Fibroblast of mammary gland (primary cell): ENCODE results near the gene KAT2A.

Source experiments
- DNase-seq: peaks from one replicate; pipeline ENCODE4 v3.0.0-alpha.2; 2010; ENCODE audit warnings: low read depth
- H3K4me3 ChIP-seq: 2 replicates; pipeline ENCODE4 v1.5.1; 2011; ENCODE audit warnings: low read depth, mild to moderate bottlenecking, low read length, moderate library complexity; ENCODE audit not compliant: control insufficient read depth
- CTCF ChIP-seq: conservative IDR thresholded peaks from 2 replicates; pipeline ENCODE4 v1.5.1; 2011; ENCODE audit warnings: low read depth, low read length, inconsistent platforms; ENCODE audit not compliant: control insufficient read depth, insufficient read depth

KAT2A gene

GRCh38 chr17:42090964-42091790 lies 30.0 kb downstream of the KAT2A start:
- no peak for DNase-seq
- TF ChIP-seq CTCF = no peak
- H3K4me3 ChIP-seq = no peak overlapping the region

DNA sequence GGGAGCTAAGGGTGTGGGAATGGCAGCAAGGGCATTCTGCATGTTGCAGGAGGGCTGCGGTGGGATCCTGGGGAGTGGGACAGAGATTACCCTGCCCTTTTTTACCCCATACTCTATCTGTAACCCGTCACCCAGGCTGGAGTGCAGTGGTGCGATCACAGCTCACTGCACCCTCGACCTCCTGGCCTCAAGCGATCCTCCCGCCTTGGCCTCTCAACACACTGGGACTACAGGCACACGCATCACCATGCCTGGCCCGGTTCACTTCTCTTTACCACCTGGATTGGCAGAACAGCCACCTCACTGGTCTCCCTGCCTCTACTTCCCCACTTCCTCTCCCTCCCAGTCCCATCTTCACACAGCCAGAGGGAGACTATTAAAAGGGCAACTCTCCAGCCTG lies 32.4 kb downstream of the KAT2A start:
- no peak for TF ChIP-seq CTCF
- no peak overlapping the region for H3K4me3 ChIP-seq
- DNase-seq = no peak

- no peak for DNase-seq
- TF ChIP-seq CTCF = no peak
- H3K4me3 ChIP-seq = no peak overlapping the region
Measured at GRCh38 chr17:42087736-42088705, 33.1 kb downstream of the KAT2A start.

GRCh38 chr17:42087042-42087701 lies 34.0 kb downstream of the KAT2A start:
- no peak for TF ChIP-seq CTCF
- no peak overlapping the region for H3K4me3 ChIP-seq
- DNase-seq = no peak

DNA sequence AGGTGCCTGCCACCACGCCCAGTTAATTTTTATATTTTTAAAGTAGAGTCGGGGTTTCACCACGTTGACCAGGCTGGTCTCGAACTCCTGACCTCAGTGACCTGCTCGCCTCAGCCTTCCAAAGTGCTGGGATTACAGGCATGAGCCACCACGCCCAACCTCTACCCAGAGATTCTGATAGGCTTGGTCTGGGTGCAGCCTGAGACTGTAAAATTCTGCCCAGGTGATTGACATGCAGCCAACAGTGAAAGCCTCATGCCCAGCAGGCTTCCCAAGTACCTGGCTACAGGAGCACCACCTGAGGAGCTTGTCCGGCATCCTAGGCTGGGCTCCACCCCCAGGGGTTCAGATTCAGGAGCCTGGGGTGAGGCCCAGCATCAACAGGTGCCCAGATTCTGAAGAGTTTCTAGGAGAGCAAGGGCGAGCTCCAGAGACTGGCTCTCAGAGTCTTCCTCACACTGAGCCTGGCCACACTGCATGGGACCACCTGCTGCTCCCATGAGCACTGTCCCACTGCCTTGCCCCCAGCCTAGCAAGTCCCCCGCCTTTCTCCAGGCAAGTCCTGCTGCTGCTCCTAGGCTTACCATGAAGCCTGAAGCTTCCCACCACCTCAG lies 39.5 kb downstream of the KAT2A start:
- TF ChIP-seq CTCF = no peak
- DNase-seq = no peak
- no peak overlapping the region for H3K4me3 ChIP-seq

DNA sequence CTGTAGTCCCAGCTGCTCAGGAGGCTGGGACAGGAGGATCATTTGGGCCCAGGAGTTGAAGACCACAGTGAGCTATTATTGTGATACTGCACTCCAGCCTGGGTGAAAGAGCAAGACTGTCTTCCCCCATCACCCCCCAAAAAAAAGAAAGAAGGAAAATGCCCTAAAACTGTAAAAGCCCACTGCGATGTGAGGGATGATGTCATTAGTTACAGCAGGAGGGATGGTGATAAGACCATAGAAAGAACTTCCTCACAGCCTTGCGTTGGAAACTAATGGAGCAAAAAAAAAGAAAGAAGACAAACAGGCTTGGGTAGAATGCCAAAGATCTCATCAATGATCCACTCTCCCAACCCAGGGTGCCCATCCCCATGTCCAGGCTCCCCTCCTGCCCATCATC lies 41.6 kb downstream of the KAT2A start:
- no peak overlapping the region for H3K4me3 ChIP-seq
- no peak for DNase-seq
- TF ChIP-seq CTCF = no peak
